Adrenal gland (tissue), 5 donors: Measurements from ENCODE around the gene TNK1.

Source experiments
- CTCF ChIP-seq, 6 experiments: fragments of 450-650 bp in 4 of 6; fragments of 200-600 bp in 2 of 6; sonication (generic) in 1 of 6; IDR thresholded peaks; 1 replicate in 5 of 6; 2 replicates in 1 of 6; pipeline versions ENCODE4 v1.5.1 to v1.8.0; 2016 to 2021; ENCODE audit warnings: antibody characterized with exemption in 6 of 6, mild to moderate bottlenecking in 2 of 6, moderate library complexity in 1 of 6
- POLR2A ChIP-seq, 2 donors: fragments of 450-650 bp; IDR thresholded peaks; one replicate each; pipeline ENCODE4 v1.6.1; 2017; ENCODE audit warnings: antibody characterized with exemption in 2 of 2, mild to moderate bottlenecking in 2 of 2, moderate library complexity in 1 of 2
- donor health status: DM: no; HTN: no; CAD: no.

- TF ChIP-seq CTCF (IDR thresholded peaks at IDR 0.05), result peak in 1 of 6 experiments; percentile 17
- no peak for TF ChIP-seq POLR2A (IDR thresholded peaks at IDR 0.05)
Measured at GRCh38 chr17:7403727-7403976, 22.8 kb downstream of the TNK1 start.
